ENCODE data around the gene HYCC1. TPM values are rescaled to one million over a fixed set of nuclear protein-coding genes. Genes with fewer than 3 reads are reported as not detected.

The HYCC1 gene
- polyA plus RNA-seq, 1 experiment: 39.3 TPM

DNA sequence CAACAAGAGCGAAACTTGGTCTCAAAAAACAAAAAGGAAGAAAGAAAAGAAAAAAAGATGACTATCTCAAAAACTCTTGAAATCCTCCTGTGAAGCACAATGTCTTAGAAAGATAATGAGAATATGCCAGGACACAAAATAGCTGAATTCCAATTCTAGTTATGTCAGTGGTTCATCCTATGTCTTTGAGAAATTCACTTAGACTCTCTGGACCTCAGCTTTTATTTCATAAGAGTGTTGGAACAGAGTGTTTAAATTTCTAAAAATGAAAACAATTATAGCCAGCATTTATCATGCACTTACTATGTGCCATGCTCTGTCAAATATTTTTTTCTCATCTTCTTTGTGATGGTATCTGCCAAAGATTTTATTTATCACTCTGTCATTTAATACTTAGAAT is 13.3 kb upstream of the HYCC1 start:
- DNase-seq (ENCODE audit: low read depth): no peak
- ChIA-PET CTCF (interaction anchor here (1.1 kb wide), 1 partner anchor 28 kb away, joined by 5 read pairs; no protein-coding TSS in a partner anchor), POLR2A (no interaction called here)
- TF ChIP-seq, protein P1, sequence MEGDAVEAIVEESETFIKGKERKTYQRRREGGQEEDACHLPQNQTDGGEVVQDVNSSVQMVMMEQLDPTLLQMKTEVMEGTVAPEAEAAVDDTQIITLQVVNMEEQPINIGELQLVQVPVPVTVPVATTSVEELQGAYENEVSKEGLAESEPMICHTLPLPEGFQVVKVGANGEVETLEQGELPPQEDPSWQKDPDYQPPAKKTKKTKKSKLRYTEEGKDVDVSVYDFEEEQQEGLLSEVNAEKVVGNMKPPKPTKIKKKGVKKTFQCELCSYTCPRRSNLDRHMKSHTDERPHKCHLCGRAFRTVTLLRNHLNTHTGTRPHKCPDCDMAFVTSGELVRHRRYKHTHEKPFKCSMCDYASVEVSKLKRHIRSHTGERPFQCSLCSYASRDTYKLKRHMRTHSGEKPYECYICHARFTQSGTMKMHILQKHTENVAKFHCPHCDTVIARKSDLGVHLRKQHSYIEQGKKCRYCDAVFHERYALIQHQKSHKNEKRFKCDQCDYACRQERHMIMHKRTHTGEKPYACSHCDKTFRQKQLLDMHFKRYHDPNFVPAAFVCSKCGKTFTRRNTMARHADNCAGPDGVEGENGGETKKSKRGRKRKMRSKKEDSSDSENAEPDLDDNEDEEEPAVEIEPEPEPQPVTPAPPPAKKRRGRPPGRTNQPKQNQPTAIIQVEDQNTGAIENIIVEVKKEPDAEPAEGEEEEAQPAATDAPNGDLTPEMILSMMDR (IDR thresholded peaks at IDR 0.05; ENCODE audit: insufficient read depth, low read depth, low read length): no peak
- Histone ChIP-seq H3K27me3 (ENCODE audit: control insufficient read depth, insufficient read depth, low read length) (no peaks in the 10 kb centered on the region), H3K4me3 (ENCODE audit: low read depth, low read length) (no peak overlapping the region), H3K36me3 (ENCODE audit: control insufficient read depth, insufficient read depth, low read length) (no peaks in the 10 kb centered on the region)

DNA sequence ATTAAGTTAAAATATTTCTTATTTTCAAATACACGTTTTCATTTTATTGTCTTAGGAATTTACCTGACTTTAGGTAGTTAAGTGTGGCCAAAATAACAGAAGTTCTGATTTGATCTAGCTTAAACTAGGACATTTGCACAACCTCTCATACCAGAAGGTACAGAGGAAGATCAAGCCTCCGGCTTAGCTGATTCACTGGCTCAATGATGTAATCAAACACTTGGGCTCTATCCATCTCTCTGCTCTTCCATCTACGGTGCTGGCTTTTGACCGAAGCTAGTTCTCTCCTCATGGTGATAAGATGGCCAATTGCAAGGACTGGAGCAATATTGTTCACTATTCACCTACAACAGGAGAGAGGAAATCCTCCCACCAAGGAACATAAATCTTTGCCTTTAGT is 12.2 kb upstream of the HYCC1 start:
- CTCF ChIA-PET: no interaction called here
- TF ChIP-seq, protein P1 (IDR thresholded peaks at IDR 0.05; ENCODE audit: insufficient read depth, low read depth, low read length): no peak
- POLR2A ChIA-PET: no interaction called here
- H3K36me3 ChIP-seq (ENCODE audit: control insufficient read depth, insufficient read depth, low read length): no peaks in the 10 kb centered on the region
- H3K27me3 ChIP-seq (ENCODE audit: control insufficient read depth, insufficient read depth, low read length): no peaks in the 10 kb centered on the region
- DNase-seq (ENCODE audit: low read depth): no peak
- H3K4me3 ChIP-seq (ENCODE audit: low read depth, low read length): no peak overlapping the region

DNA sequence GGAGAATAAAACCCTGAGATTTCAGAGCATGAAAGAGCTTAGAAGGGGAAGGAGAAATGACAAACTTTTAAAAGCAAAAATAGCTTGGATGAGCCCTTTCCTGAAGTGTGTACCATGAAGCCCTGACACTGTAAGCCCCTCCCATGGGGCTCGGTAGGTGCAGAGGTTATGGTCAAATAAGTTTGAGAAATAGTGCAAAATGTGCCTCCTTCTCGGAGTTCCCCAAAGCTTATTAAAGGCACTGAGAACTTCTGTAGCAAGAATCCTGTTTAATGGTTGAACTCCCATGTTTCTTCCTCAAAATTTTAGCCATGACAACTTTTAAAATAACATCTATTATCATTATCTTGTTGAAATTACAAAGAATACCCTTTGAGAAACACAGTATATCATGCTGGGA is 10.5 kb upstream of the HYCC1 start:
- Histone ChIP-seq H3K4me3 (ENCODE audit: low read depth, low read length) (no peak overlapping the region), H3K27me3 (ENCODE audit: control insufficient read depth, insufficient read depth, low read length) (no peaks in the 10 kb centered on the region), H3K36me3 (ENCODE audit: control insufficient read depth, insufficient read depth, low read length) (no peaks in the 10 kb centered on the region)
- TF ChIP-seq, protein P1 (IDR thresholded peaks at IDR 0.05; ENCODE audit: insufficient read depth, low read depth, low read length): no peak
- ChIA-PET CTCF (interaction anchor here (1.2 kb wide), 1 partner anchor 31 kb away, joined by 6 read pairs; no protein-coding TSS in a partner anchor), POLR2A (no interaction called here)
- DNase-seq (ENCODE audit: low read depth): no peak

DNA sequence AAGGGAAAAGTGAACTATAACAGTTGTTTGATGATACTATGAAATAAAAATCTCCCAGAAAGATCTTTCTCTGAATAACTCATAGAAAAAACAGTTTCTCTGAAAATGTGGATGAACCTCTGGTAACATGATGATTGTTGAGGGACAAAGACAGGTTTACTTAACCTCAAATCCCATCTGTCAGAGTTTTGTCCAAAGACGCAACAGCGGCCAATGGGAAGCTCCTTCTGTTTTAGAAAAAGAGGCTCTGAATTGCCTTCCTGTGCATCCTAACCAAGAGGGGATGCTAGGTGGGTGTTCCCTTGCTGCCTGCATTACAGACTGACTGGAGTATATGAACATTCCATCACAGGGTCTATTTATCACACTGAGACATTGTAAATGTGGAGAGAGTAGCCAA is 8.9 kb upstream of the HYCC1 start:
- TF ChIP-seq, protein P1 (IDR thresholded peaks at IDR 0.05; ENCODE audit: insufficient read depth, low read depth, low read length): no peak
- POLR2A ChIA-PET: no interaction called here
- no peak for DNase-seq (ENCODE audit: low read depth)
- H3K4me3 ChIP-seq (ENCODE audit: low read depth, low read length): no peak overlapping the region
- no peaks in the 10 kb centered on the region for H3K36me3 ChIP-seq (ENCODE audit: control insufficient read depth, insufficient read depth, low read length)
- CTCF ChIA-PET: interaction anchor here (0.7 kb wide), 1 partner anchor 203 kb away, joined by 3 read pairs; no protein-coding TSS in a partner anchor
- no peaks in the 10 kb centered on the region for H3K27me3 ChIP-seq (ENCODE audit: control insufficient read depth, insufficient read depth, low read length)

DNA sequence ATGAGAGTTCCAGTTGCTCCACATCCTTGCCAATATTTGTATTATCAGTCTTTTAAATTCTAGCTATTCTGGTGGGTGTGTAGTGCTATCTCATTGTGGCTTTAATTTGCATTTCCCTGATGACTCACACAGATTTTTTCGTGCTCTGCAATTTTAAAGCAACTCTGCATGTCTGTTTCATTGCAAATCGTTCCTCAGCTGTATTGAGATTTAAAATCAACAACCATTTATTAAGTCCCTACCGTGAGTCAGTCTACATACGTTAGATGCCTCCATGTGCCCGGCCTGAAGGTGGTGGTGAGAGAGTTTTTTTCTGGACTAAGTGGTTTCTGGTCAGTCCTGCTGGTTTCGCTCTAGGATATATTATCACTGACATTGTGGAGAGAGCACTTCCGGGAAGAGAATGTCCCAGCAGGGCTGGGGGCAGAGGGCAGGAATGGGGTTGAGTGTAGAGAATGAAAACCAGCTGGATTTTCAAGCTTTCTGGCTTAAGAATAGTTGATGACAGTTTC is 8.4 kb upstream of the HYCC1 start:
- peak; percentile 61 for DNase-seq (ENCODE audit: low read depth)
- Histone ChIP-seq H3K4me3 (ENCODE audit: low read depth, low read length) (no peak overlapping the region), H3K36me3 (ENCODE audit: control insufficient read depth, insufficient read depth, low read length) (no peaks in the 10 kb centered on the region), H3K27me3 (ENCODE audit: control insufficient read depth, insufficient read depth, low read length) (no peaks in the 10 kb centered on the region)
- ChIA-PET POLR2A (no interaction called here), CTCF (interaction anchor here (0.7 to 1.0 kb wide), 3 partner anchors 10 to 202 kb away, joined by 3 read pairs; no protein-coding TSS in a partner anchor)
- TF ChIP-seq, protein P1 (IDR thresholded peaks at IDR 0.05; ENCODE audit: insufficient read depth, low read depth, low read length): no peak

Data from BJ (cell line).